OCI-LY1 (cell line): ENCODE results near the gene FREY1.

Source experiments
- CTCF ChIP-seq: fragments of 200-600 bp; sonication (generic), shearing (Covaris generic); IDR thresholded peaks from 2 replicates; pipeline ENCODE4 v1.5.1; 2017; ENCODE audit warnings: mild to moderate bottlenecking, antibody characterized with exemption, low read length, moderate library complexity, mixed read lengths
- EZH2 ChIP-seq: fragments of 200-600 bp; sonication (generic), shearing (Covaris generic); IDR thresholded peaks from 2 replicates; pipeline ENCODE4 v1.8.0; 2017; ENCODE audit warnings: borderline replicate concordance, mixed run types, mild to moderate bottlenecking, antibody characterized with exemption, low read length, moderate library complexity, mixed read lengths

DNA sequence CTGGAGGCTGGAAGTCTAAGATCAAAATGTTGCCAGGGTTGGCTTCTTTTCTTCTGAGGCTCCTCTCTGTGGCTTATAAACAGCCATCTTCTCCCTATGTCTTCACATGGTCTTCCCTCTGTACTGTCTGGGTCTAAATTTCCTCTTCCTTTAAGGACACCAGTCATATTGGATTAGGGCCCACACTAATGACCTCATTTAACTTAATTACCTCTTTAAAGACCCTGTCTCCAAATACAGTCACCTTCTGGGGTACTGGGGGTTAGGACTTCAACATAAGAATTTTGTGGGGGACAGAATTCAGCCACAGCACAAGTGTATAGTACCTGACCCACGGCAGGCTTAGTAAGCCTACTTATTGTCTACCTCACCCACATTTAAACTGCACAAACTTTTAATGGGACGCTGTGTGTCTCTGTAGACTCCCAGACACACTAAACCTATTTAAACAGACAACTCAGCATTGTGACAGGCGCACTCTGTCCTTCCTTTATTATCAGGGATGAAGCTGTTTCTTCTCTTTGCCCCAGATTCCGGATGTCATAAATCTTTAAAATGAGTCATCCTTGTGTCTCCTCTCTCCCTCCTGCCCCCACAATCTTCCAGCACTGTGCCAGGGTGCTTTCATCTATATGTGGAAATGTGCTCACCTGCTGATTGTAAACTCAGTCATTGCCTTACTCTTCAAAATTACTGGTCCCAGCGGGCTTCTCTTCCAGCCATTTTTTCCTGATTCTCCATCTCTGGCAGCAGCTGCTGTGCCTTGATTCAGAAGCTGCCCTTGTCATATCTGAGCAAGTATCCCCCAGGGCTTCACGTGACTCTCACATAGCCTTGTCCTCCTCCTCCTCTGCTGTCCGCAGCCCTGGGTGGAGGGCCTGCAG, 27.0 kb downstream of the FREY1 start:
- TF ChIP-seq CTCF: no peak
- TF ChIP-seq EZH2: no peak
